T-helper 2 cell (primary cell): ENCODE data around the gene SLAMF1.
"Not testable (repeated sequence)": the region's sequence is repeated elsewhere in the genome, so short reads cannot be mapped to it uniquely, and the experiment has no call there.

Experiments used
- DNase-seq, 5 experiments: peaks; one replicate each; pipeline versions ENCODE4 v3.0.0 to v3.0.0-alpha.2; 2012 to 2022

The SLAMF1 gene

DNA sequence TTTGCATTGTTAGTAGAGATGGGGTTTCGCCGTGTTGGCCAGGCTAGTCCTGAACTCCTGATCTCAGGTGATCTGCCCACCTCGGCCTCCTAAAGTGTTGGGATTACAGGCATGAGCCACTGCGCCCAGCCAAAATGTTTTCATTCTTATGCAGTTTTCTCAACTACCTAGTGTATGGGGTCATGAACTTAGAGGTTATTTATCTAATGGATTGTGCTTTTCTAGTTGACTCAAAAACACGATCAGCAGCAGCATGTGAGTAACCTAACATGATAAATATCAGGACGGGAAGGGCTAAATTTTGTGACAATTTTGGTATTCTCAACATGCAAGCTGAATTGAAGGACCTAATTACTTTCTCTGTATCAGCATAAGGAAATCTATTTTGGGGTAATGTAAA, 58.4 kb downstream of the SLAMF1 start:
- no peak for DNase-seq

DNA sequence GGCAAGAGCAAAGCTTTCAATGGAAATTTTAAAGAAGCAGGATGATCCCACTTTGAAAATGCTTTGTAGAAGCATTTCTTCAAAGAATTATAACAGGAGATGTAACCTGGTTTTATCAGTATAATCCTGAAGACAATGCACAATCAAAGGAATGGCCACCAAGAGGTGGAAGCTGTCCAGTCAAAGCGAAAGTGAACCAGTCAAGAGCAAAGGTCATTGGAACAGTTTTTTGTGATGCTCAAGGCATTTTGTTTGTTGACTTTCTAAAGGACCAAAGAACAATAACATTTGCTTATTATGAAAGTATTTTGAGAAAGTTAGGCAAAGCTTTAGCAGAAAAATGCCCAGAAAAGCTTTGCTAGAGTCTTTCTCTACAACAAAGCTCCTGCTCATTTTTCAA, 62.1 kb downstream of the SLAMF1 start:
- no peak for DNase-seq

DNA sequence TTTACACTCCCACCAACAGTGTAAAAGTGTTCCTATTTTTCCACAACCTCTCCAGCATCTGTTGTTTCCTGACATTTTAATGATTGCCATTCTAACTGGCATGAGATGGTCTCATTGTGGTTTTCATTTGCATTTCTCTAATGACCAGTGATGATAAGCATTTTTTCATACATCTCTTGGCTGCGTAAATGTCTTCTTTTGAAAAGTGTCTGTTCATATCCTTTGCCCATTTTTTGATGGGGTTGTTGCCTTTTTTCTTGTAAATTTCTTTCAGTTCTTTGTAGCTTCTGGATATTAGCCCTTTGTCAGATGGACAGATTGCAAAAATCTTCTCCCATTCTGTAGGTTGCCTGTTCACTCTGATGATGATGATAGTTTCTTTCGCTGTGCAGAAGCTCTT, 63.9 kb downstream of the SLAMF1 start:
- DNase-seq, result not testable (repeated sequence)

DNA sequence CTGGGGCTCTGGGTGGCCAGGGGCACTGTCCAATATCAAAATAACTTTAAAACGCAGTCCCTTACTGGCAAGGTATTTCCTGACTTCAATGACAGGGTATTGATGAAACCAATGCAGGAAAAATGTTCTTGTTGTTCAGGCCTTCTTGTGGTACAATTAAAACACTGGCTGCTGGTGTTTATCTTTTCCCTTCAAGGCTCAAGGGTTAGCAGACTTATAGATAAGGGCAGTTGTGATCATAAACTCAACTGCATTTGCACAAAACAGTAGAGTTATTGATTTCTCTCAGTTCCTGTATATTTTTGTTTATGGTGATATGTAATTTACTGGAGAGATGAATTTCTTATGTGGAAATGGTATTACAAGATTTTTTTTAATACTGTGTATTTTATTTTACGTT, 64.9 kb downstream of the SLAMF1 start:
- no peak for DNase-seq

DNA sequence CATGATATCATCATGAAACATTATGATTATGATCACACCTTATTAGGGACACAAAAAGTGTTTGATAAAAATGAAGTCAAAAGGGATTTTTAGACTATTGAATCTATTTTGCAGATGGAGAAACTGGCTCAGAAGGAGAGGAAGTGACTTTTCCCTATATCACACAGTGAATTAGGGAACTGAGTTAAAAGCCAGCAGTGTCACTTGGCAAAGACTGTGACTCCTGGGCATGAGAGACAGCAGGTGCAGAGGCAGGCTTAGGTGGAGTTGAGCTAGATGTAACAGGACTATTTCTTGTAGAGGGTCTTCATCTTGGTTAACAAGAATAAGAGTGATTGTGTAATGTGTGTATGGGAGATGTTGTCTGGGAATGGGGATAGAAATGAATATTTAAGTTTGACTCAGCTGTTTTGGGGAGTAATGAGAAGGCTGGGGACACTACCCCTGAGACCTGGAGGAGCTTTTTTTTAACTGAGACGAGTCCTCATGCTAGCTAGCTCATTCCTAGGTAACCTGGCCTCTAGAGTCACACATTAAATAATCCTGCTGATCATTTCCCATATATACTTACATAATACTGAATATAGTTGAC, 66.5 kb downstream of the SLAMF1 start:
- no peak for DNase-seq

DNA sequence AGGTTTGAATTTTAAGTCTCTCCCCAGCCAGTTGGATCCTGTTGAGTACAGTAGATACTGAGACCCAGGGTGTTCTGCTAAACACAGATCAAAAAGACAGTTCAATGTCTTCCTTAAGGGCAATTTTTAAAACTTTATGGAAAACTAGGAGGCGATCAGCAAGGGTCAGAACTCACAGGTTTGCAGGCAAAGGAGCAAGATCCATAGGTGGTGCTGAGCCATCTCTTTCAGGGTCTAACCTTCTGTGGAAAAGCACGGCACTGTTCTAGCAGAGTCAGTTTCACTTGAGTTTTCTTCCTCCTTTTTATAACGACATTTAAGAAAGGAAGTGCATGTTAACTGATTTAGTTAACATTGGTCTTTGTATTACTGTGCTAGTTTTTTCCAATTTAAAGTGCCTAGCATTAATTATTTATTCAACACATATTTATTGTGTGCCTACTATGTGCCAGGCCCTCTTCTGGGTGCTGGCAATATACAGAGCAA, 67.6 kb downstream of the SLAMF1 start, which contains the start of gene CD84:
Gene CD84, minus strand, starts transcription at position 281 of the 486 bp plus-strand sequence. Its CDS starts 59 bp downstream, at position 222.
- DNase-seq, result peak in 1 of 5 experiments; percentile 64

DNA sequence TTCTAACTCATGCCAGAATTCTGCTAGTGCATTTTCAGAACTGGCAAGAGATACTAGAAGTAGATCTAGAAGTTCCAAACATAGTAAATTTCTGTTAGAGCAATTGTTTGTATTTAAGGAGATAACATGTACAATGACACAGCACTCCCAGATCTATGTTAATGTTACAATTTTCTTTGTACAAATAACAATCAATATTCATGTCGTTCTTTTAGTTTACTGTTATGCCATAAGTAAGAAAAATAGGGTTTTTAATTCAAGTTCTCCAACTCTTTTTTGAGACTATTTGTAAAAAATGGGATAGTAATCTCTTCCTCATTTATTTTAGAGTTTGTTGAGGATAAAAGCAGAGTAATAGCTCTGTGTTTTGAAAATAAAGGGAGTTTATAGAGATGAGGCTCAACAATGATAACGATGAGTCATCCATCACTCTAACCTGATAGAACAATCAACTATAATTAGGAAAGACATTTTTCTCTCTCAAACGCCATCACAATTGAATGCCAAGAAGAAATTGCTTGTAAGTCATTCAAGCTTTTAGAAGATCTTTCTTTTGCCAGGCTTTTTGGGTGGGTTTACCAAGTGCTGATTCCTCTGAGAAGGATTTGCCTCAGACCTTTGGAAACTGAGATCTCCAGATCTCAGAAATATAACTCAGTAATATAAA, 68.2 kb downstream of the SLAMF1 start:
- peak in 1 of 5 experiments; percentile 42 for DNase-seq

DNA sequence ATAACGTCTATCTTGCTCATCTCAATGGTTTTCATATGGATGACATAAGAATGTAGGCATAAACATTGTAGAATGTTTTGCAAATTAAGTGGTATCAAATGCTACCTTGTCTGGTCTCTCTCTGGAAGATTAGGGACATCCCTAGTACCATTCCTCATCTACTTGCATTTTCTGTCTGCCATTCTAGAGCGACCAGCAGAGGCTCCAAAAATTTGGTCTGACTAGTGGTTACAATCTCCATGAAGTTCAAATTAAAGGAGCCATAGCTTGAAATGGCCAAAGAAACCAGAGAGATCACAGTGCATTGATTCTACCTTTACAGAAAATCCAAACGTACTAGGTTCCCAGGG, 68.7 kb downstream of the SLAMF1 start:
- DNase-seq, result peak in 1 of 5 experiments; percentile 74

DNA sequence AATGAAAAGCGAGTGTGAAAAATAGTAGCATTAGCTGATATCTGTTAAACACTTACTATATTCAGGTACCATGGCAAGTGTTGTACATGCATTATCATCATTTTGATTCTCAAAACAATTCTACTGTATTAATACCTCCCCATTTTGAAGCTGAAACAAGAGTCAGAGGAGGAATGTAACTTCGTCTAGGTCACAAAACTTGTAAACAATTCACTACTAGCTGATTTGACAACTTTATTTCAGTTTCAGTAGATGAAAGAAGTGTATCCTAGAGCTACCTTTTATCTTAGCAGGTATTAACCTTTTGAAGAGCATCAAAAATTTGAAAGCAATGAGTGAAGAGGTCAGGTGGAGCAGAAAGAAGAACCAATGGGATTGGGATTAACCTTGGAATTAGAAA, 69.2 kb downstream of the SLAMF1 start:
- DNase-seq, result peak in 1 of 5 experiments; percentile 56

DNA sequence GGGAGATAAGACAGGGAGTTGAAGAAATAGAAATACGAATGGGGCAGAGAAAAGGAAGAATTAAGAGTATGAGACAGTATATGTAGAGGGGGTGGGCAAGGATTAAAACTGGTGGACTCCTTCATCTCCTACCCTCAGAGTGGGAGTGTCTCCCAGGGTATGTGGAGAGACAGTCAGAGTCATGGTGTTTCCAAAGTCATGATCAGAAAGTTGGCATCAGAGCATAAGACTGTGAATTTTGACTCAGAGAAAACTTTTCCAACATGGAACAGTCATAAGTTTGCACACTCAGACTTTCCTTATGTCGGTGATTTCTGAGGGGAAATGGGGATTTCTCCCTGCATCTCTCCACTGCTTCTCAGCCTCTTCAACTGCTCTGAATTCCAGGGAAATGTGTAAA, 70.0 kb downstream of the SLAMF1 start:
- DNase-seq, result no peak

DNA sequence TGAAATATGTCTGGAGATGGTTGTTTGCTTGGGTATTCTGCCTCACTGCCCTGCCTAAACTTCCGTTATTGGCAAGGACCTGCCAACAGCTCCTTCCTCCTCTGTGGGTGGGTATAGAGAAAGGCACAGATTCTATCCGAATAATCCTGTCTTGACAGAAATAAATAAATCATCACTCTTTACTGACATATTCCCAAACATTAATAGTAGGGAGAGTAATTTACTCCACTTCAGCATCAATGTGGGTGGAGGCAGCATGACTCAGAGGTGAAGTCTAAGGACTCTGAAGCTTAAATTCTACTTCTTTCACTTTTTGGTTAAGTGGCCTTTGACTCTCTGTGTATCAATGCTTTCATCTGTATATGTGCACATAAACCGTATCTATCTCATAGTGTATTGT, 70.5 kb downstream of the SLAMF1 start:
- DNase-seq, result peak in 2 of 5 experiments; percentile 33 to 63

DNA sequence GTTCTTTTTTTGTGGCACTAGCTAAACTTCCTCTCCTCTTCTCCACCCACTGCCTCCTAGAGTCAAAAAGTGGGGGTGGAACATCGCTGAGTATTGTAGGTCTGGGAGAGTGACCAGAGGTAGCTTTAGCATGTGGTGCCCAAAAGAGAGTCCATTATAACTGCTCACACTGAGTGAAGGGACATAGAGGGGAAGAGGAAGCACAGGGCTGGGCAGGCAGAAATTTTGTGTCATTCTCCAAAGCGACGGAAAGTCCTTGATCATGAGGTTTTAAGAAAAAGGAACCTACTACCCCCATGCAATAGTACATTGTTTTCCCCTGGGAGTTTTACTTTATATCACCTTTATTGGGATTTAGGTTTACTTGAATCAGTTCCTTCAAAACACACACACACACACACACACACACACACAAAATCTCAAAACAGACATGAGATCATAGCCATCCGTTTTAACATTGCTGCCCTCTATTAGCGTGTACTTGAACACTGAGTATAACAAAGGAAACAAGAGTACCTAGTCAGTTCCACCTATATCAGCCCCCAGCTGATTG, 71.7 kb downstream of the SLAMF1 start:
- peak in 1 of 5 experiments; percentile 62 for DNase-seq

DNA sequence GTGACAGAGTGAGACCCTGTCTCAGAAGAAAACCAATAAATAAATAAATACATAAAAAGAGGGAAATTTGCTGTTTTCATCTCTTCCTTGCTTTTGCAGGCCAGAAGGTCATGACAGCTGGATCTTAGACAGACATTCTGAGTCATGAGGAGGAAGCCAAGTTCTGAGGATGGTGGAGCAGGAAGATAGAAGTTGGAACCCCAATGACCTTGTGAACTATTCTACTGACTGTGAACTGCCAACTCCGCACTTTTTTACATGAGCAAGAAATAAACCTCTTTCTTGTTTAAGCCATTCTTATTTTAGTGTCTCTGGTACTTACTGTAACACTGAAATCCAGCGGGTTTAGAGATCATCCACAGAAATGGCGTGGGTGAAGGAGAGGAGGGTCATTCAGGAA, 76.0 kb downstream of the SLAMF1 start:
- no peak for DNase-seq

DNA sequence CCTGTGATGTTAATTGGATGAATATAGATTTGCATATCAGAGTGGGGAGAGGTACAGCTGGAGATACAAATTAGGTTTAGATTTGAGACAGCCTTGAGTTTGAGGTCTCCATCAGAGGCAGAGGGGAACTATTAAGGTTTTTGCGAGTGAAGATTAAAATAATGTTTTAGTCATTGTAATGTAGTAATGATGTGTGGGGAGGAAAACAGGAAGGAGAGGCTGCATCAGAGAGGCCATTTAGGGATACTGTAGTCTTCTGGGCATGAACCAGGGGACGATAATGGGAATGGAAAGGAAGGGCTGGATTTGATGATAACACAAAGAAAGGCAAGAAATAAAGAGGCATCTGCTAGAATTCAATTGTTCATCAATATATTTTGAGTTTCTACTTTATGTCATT, 77.0 kb downstream of the SLAMF1 start:
- no peak for DNase-seq

DNA sequence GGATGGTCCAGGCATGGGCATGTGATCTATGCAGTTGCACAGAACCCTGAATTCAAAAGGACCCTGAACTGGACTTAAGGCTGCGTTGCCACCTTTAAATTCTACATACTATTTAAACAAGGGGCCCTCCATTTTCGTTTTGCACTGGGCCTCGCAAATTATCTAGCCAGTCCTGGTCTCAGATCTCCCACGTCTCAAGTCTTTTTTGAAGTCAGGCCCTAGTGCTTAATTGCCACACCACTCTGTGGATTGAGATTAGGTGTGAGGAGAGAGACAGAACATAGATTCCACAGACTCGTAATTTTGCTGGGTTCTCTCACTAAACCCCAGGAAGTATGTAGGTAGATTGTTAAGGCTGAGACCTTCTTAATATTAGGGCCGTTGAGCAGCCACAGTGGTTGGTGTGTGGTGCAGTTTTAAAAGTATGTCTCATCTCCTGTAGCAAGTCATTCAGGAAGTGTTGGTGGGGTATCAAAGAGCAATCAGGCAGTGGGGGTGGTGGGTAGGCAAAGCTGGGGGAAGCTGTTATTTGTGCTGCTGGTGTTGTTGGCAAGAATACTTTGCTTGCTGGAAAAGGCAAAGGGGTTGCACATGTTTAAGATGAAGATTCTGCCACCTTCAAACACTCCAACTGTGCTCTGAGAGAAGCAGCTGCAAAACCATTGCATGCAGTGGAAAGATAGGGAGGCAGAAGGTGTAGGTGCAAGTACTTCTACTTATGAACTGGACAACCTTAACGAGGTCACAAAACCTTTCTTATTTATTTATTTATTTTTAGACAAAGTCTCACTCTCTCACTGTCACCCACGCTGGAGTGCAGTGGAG, 78.8 kb downstream of the SLAMF1 start:
- peak in 4 of 5 experiments; percentile 54 to 97 (median 68) for DNase-seq

DNA sequence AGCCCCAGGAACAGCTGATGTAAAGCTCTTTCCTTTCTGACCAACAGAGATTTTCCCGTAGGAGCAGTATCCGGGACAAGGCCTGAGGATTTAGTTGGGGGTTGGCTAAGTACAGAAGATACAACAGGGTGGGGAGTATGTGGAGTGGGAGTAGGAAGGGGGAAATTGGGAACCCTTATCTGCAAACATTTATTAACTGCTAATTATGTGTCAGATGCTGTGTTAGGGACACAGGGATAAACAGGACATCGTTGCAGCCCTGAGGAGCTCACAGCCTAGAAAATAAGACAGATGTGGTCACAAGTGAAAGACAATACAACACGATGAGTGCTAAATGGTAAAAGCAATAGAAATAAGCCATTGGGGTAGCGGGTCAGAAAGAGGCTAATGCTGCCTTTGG, 79.5 kb downstream of the SLAMF1 start:
- DNase-seq, result no peak

DNA sequence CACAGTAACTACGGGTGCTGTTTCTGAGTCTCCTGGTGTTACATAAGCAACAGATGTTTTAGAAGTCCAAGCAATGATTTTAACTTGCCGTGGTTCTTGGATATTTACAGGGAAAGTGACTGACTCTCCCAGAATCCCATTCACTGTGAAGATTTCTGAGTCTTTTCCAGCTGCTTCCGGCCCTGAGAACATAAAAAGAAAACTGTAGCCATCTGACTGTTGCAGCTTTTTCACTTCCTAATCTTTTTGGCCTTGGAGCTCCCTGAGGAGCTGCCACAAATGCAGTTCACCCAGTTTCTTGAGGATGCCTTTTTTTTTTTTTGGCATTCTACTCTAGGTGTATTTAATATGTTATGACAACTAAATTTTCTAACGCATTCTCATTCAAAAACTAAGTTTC, 81.3 kb downstream of the SLAMF1 start:
- no peak for DNase-seq

DNA sequence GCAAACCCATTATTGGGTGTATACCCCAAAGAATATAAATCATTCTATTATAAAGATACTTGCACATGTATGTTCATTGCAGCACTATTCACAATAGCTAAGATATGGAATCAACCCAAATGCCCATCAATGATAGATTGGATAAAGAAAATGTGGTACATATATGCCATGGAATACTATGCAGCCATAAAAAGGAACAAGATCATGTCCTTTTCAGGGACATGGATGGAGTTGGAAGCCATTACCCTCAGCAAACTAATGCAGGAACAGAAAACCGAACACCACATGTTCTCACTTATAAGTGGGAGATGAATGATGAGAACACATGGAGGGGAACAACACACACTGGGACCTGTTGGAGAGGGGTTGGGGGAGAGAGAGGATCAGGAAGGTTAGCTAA, 83.6 kb downstream of the SLAMF1 start:
- not testable (repeated sequence) for DNase-seq

DNA sequence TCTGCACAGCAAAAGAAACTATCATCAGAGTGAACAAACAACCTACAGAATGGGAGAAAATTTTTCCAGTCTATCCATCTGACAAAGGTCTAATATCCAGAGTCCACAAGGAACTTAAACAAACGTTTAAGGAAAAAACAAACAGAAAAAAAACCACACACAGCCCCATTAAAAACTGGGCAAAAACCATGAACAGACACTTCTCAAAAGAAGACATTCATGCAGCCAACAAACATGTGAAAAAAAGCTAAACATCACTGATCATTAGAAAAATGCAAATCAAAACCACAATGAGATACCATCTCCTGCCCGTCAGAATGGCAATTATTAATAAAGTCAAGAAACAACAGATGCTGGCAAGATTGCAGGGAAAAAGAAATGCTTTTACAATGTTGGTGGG, 84.1 kb downstream of the SLAMF1 start:
- not testable (repeated sequence) for DNase-seq

DNA sequence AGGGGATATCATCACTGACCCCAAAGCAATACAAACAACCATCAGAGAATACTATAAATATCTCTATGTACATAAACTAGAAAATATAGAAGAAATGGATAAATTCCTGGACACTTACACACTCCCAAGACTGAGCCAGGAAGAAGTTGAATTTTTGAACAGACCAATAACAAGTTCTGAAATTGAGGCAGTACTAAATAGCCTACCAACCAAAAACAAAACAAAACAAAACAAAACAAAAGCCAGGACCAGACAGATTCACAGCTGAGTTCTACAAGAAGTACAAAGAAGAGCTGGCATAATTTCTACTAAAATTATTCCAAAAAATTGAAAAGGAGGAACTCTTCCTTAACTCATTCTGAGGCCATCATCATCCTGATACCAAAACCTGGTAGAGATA, 86.0 kb downstream of the SLAMF1 start:
- no peak for DNase-seq

DNA sequence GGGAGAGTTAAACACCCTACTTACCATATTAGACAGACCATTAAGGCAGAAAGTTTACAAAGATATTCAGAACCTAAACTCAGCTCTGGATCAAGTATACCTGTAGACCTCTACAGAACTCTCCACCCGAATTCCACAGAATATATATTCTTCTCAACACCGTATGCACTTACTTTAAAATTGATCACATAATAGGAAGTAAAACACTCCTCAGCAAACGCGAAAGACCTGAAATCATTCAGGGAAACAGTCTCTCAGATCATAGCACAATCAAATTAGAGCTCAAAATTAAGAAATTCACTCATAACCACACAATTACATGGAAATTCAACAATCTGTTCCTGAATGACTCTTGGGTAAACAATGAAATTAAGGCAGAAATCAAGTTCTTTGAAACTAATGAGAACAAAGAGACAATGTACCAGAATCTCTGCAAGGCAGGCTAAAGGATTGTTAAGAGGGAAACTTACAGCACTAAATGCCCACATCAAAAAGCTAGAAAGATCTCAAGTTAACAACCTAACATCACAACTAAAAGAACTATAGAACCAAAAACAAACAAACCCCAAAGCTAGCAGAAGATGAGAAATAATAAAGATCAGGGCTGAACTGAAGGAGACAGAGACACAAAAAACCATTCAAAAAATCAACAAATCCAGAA, 86.7 kb downstream of the SLAMF1 start:
- DNase-seq, result peak in 1 of 5 experiments; percentile 41

DNA sequence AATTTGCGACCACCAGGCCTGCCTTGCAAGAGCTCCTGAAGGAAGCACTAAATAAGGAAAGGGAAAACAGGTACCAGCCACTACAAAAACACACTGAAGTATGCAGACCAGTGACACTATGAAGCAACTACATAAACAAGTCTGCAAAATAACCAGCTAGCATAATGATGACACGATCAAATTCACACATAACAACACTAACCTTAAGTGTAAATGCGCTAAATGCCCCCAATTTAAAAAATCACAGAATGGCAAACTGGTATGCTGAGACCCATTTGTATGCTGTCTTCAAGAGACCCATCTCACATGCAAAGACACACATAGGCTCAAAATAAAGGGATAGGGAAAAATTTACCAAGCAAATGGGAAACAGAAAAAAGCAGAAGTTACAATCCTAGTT, 87.4 kb downstream of the SLAMF1 start:
- peak in 1 of 5 experiments; percentile 56 for DNase-seq
